LNCAP (cell line): ENCODE measurements around the gene WARS2.

Experiments
- TF ChIP-seq, protein P1 (sequence below): fragments of 450-650 bp; IDR thresholded peaks from 2 replicates; pipeline ENCODE4 v1.5.1; 2017; ENCODE audit warnings: mild to moderate bottlenecking

Gene WARS2

DNA sequence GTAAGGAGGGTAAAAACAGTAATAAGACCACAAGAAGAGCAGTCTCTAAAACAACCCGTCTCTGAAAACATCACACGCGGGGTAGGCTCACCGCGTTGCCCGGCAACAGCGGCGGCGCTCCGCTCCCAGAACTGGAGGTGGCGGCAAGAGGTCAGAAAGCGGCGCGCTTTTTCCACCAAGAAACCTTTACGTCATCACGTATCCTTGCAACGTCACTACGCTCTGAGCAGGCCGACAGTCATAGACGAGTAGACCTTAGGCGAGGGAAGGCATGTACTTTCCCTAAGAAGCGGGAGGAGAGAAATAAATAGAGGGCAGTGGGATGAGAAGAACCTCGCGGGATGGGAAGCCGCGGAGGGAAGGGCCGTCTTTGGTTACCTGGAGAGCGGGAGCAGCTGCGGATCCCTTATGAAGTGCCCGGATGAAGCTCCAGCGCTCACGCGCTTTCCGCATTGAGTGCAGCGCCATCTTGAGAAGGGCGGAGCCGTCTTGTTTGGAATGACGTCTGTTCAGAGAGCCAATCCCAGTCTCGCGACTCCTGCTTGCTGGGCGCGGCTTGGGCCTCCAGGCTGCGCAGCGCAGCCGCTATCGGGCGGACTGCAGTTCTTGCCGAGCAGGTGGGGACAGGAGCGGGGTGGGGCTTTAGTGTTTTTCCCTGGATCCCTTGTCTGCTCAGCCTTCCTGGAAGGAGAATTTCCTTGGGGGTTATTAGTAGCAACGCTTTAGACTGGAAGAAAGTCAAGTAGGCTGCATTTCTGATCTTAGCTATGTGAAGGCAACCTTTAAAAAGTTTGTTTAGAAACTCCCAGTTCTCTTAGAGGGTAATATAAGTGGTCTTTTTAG lies at the start of gene WARS2:
TSS of gene WARS2 (minus strand) at position 477 of the 843 bp plus-strand sequence. CDS start at position 468, 9 bp downstream.
- TF ChIP-seq, protein P1, sequence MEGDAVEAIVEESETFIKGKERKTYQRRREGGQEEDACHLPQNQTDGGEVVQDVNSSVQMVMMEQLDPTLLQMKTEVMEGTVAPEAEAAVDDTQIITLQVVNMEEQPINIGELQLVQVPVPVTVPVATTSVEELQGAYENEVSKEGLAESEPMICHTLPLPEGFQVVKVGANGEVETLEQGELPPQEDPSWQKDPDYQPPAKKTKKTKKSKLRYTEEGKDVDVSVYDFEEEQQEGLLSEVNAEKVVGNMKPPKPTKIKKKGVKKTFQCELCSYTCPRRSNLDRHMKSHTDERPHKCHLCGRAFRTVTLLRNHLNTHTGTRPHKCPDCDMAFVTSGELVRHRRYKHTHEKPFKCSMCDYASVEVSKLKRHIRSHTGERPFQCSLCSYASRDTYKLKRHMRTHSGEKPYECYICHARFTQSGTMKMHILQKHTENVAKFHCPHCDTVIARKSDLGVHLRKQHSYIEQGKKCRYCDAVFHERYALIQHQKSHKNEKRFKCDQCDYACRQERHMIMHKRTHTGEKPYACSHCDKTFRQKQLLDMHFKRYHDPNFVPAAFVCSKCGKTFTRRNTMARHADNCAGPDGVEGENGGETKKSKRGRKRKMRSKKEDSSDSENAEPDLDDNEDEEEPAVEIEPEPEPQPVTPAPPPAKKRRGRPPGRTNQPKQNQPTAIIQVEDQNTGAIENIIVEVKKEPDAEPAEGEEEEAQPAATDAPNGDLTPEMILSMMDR = no peak

DNA sequence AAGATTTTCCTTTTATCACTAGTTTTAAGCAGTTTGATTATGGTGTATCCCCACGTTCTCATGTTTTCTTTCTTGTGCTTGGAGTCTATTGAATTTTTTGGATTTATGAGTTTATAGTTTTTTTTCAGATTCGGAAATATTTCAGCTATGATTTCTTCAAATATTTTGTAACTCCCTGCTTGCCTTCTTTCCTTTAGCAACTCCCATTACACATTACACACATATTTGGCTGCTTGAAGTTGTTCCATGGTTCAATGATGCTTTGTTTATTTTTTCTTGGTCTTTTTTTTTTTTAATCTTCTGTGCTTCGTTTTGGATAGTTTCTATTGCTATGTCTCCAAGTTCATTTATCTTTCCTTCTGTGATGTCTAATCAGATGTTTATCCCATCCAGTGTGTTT lies 48.5 kb upstream of the WARS2 start:
- TF ChIP-seq, protein P1 = no peak

DNA sequence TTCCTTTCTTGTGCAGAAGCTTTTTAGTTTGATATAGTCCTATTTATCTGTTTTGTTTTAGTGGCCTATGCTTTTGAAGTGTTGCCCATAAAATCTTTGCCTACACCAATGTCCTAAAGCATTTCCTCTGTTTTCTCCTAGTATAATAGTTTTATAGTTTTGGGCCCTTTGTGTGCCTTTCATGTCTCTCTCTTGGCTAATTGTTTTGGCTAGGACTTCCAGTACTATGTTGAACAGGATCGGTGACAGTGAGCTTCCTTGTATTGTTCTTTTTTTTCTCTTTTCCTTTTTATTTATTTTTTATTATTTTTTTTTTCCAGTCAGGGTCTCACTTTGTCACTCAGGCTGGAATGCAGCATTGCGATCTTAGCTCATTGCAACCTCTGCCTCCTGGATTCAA lies 47.0 kb upstream of the WARS2 start:
- TF ChIP-seq, protein P1 = no peak

DNA sequence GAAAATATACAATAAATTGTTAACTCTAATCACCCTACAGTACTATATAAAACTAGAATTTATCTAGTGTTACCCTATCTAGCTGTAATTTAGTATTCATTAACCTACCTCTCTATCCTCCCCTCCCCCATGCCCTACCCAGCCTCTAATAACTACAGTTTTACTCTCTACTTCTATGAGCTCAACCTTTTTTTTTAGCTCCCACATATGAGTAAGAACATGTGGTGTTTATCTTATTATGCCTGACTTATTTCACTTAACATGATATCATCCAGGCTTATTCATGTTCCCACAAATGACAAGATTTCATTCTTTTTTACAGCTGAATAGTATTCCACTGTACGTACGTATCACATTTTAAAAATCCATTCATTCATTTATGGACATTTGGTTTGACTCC lies 46.0 kb upstream of the WARS2 start:
- TF ChIP-seq, protein P1 = no peak

DNA sequence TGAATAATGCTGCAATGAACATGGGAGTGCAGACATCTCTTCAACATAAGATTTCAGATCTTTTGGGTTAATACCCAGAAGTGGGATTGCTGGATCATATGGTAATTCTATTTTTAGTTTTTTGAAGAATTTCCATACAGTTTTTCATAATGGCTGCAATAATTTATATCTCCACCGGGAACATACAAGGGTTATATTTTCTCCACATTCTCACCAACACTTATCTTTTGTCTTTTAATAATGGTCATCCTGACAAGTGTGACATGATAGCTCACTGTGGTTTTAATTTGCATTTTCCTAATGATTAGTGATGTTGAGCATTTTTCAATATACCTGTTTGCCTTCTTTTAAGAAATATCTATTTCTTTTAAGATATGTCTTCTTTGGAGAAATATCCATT lies 44.5 kb upstream of the WARS2 start:
- TF ChIP-seq, protein P1 = no peak

DNA sequence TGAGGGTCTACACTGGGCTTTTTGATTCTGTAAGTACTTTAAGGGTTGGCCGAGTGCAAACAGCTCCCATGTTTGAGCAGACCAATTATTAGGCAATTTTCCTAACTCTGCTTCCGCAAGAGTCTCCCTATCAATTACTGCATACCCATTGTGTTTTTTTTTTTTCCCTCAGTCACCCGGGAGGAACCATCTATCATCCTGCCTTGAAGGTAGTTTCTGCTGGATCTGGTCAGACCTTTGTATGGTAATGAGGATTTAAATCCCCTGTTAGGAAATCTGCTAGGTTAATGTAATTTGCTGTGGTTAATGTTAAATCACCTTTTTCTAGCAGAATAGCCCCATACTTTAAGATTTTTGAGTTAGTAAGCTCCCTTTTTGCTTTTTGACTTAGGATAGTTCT lies 40.8 kb upstream of the WARS2 start:
- TF ChIP-seq, protein P1 = no peak

DNA sequence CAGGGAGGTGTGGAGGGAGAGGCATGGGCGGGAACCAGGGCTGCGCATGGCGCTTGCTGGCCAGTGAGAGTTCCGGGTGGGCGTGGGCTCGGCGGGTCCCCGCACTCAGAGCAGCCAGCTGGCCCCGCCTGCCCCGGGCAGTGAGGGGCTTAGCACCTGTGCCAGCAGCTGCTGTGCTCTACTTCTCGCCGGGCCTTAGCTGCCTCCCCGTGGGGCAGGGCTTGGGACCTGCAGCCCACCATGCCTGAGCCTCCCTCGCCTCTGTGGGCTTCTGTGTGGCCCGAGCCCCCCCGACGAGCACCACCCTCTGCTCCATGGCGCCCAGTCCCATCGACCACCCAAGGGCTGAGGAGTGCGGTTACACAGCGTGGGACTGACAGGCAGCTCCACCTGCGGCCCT lies 38.6 kb upstream of the WARS2 start:
- TF ChIP-seq, protein P1 = no peak

DNA sequence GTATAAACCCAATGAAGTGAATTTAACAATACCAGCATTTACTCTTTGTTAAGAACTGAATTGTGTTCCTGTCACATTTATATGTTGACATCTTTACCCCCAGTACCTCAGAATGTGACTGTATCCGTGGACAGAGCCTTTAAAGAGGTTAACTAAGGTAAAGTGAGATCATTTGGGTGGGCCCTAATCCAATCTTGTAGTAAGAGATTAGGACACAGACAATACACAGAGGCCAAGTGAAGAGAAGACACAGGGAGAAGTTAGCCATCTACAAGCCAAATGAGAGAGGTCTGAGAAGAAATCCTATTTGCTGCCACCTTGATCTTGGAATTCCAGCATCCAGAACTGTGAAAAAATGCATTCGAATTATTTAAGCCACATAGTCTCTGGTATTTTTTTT lies 22.9 kb upstream of the WARS2 start:
- TF ChIP-seq, protein P1 = no peak
